ENCODE measurements around the gene C4orf46.

C4orf46 gene

GRCh38 chr4:158649111-158649680 lies 22.5 kb downstream of the C4orf46 start:
- DNase-seq, result no peak

DNA sequence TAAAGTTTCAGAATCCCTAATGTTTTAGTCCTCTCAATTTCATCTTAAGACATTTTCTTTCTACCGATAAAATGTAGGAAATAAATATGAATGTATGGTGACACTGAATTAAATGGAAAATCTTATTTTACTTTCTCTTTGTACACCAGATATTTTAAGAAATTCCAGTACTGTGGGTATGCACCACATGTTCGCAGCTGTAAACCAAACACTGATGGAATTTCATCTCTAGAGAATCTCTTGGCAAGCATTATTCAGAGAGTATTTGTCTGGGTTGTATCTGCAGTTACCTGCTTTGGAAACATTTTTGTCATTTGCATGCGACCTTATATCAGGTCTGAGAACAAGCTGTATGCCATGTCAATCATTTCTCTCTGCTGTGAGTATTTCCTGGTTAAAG lies 26.9 kb downstream of the C4orf46 start:
- no peak for DNase-seq

GRCh38 chr4:158644356-158644755 lies 27.3 kb downstream of the C4orf46 start:
- DNase-seq, result no peak

GRCh38 chr4:158636619-158637018 lies 35.1 kb downstream of the C4orf46 start:
- DNase-seq, result no peak

DNA sequence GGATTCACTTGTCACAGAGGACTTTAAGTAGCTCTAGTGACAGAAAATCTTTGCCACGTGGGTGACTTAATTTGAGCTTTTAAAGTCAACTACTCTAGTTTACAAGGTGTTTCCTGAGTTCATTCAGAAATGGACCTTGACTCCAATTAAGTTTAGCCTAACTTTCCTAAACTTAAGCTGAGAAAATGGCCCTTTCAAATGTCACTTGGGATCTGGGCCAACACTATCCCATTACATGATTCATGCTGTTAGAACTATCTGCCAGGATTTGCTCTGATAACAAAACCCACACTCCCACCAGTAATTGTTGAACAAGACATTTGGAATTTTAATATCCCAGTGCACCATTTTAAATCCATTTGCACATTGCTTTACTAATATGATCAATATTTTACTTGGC lies 40.8 kb downstream of the C4orf46 start:
- no peak for DNase-seq

- DNase-seq, result no peak
These were observed 46.1 kb downstream of the C4orf46 start for GRCh38 chr4:158625544-158625943.

DNA sequence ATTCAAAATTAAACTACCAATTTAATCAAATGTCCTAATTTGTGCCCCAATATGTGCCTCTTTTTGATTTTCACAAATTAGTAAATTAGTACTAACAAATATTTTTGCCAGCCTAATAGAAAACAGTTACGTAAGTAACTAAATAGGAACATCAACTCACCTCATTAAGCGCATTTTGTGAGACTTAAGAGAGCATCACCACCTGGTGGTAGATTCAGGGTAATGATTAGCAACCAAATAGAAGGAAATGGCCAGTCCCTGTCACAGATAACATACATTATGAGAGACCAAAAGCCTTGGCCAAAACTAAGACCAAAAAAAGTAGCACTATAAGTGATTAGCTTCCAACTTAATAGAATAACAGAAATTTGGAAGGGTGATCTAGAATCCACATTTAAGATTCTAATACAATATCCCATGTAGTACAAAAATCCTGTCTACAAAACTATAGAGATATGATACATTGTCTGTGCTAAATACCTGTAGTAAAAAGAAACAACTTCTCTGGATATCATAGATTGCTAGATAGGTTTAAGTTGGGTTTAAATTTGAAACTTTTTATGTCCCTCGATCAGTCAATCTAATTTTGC lies 46.7 kb downstream of the C4orf46 start:
- no peak for DNase-seq

GRCh38 chr4:158622251-158622650 lies 49.4 kb downstream of the C4orf46 start:
- no peak for DNase-seq

- no peak for DNase-seq
These were observed 50.0 kb downstream of the C4orf46 start for GRCh38 chr4:158621729-158622128.

DNA sequence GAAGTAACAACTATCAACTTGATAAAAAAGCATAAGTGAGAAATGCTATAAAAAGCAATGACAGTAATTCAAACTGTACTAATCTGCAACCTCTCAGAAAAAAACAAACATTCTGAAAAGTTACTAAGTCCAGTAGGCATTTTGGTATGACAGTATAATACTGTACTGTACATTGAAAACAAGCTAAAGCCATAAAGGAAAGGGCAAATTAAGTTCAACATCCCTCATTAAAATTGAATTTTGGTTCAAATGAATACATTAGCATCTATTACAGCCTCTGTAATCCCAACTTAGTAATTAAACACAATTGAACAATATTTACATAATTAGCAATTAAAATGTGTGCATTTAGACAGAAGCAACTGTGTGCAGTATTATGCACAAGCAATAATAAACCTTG lies 53.7 kb downstream of the C4orf46 start:
- DNase-seq, result no peak
